AG10803 (cell line): ENCODE results near the gene LMO3.

Experiments
- DNase-seq: peaks from one replicate; pipeline ENCODE4 v3.0.0; 2010; ENCODE audit warnings: low read depth
- H3K4me3 ChIP-seq: 2 replicates; pipeline ENCODE4 v1.5.1; 2011; ENCODE audit warnings: mild to moderate bottlenecking, low read length, control low read depth
- TF ChIP-seq, protein P1 (sequence below): conservative IDR thresholded peaks from 2 replicates; pipeline ENCODE4 v1.5.1; 2011; ENCODE audit warnings: mild to moderate bottlenecking, low read length, control low read depth, inconsistent platforms

Gene LMO3

DNA sequence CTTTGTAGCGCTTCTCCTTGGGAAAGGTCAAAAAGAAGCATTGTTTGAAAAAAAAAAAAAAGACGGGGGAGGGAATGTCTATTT, at the start of gene LMO3:
TSS of gene LMO3 (minus strand) at position 46 of the 84 bp plus-strand sequence. CDS start 5,302 bp downstream, outside the sequence.
- no peak for DNase-seq
- H3K4me3 ChIP-seq = peak within 1 kb of the TSS; percentile 63
- TF ChIP-seq, protein P1, sequence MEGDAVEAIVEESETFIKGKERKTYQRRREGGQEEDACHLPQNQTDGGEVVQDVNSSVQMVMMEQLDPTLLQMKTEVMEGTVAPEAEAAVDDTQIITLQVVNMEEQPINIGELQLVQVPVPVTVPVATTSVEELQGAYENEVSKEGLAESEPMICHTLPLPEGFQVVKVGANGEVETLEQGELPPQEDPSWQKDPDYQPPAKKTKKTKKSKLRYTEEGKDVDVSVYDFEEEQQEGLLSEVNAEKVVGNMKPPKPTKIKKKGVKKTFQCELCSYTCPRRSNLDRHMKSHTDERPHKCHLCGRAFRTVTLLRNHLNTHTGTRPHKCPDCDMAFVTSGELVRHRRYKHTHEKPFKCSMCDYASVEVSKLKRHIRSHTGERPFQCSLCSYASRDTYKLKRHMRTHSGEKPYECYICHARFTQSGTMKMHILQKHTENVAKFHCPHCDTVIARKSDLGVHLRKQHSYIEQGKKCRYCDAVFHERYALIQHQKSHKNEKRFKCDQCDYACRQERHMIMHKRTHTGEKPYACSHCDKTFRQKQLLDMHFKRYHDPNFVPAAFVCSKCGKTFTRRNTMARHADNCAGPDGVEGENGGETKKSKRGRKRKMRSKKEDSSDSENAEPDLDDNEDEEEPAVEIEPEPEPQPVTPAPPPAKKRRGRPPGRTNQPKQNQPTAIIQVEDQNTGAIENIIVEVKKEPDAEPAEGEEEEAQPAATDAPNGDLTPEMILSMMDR = no peak

DNA sequence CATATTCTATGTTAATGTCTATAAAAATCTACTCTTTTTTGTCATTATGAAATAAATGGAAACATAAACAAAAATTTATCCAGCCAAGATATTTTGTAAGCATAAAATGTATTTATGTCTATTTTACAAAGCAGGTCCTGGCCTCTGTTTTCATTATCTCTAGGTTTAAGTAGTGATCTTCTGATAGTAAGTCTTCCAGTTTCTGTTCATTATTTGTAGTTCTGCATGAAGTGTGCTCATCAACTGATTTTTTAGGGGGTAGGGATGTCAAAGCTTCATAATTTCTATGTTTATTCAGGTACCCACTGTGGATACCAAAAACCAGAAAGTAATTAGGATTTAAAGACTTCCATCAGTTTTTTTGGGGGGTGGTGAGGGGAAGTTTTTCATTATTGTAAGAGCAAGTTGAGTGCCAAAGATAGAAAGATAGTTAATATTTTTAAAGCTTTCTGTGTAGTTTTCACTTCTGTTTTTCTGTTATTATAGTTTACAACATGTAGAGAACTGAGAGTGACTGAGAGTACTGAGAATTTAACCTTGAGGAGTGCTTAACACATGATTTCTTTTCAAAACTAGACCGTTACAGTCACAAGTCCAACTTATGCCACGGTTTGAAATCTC, 30.6 kb upstream of the LMO3 start:
- DNase-seq = no peak
- TF ChIP-seq, protein P1 = no peak
- no peak overlapping the region for H3K4me3 ChIP-seq

DNA sequence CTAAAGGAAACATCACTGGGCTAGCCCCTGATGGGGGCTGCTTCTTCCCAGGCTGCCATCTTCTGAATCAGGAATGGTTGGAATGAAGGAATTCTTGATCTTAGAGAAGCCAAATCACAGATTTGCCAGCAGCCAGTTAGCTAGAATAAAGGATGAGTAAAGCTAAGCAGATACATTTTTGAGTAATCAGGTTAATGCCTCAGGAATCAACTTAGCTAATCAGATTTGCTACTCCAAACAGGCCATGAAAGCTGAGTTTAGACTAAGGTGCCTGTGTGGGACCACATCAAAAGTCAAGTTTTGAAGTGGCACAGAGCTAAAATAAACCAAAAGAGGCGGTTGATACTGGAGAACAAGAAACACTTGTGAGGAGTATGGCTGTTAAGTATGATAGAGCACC, 28.8 kb upstream of the LMO3 start:
- DNase-seq = peak; percentile 3
- no peak overlapping the region for H3K4me3 ChIP-seq
- TF ChIP-seq, protein P1 = no peak

DNA sequence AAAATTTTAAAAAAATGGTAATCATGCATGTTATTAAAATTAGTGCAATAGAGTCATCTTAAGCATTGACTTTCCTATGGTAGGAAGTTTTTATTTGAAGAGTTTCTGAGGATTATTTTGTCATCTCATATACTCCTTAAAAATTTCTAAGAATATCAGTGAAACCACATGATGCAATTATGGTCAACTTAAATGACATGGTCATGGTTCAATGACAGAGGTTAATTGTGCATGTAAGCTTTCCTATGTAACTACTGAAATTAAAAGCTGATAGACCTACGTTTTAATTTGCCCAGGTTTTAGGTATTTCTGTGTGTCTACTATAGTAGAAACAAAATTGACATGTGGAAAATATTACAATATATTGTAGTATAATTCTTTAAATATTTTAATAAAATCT, 21.0 kb upstream of the LMO3 start:
- TF ChIP-seq, protein P1 = no peak
- DNase-seq = no peak
- no peak overlapping the region for H3K4me3 ChIP-seq

DNA sequence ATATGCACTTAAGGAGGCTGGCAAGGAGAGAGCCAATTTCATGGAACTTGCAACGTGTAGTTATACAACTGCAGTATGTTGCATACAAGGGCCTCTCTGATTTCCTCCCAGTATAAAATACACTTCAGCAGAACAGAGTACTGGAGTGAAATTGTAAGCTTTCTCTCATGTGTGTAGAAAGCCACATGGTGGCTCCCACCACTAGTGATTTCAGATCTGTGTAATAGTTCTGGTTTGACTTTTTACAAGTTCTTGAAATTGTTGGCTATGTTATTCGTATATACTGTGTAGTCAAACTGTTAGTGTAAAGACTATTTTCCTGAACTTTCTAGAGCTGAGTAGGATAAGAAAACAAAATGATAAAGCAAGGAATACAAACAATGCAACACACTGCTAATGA, 16.4 kb upstream of the LMO3 start:
- no peak overlapping the region for H3K4me3 ChIP-seq
- TF ChIP-seq, protein P1 = no peak
- no peak for DNase-seq

DNA sequence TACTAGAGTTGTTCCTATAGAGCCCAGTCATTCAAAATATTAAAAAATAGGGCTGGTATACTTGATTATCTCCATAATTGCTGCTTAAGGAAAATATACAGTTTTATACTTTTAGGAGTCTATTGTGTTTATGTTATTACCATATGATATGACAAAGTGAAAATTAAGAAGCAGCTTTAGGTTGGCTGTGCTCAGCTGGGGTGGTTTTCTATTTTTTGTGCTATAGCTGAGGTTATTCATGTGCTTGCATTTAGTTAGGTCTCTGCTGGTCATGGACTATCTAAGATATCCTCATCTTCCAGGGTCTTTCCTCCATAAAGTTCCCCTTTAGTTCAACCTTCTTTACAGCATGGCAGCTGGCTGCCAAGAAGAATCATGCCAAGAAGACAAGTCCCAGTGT, 13.6 kb upstream of the LMO3 start:
- no peak for DNase-seq
- H3K4me3 ChIP-seq = no peak overlapping the region
- TF ChIP-seq, protein P1 = no peak

DNA sequence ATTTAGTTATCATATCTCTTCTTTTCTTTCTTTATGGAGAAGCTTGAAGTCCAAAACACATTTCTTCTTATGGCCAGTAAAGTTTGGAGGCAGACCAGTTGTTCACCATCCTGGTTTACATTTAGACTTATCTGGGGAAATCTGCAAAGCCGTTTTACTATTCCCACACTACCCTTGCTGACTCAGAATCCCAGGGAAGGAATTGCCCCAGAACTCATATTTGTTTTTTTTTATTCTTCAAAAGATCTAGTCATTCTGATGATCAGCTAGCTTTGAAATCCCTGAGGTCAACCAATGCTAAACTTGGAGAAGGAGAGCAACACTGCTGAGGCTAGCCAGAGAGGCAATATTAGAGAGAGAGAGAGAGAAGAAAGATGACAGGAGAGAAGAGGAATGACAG, 12.3 kb upstream of the LMO3 start:
- no peak overlapping the region for H3K4me3 ChIP-seq
- TF ChIP-seq, protein P1 = no peak
- no peak for DNase-seq
